ENCODE measurements around the gene AGAP1.

DNA sequence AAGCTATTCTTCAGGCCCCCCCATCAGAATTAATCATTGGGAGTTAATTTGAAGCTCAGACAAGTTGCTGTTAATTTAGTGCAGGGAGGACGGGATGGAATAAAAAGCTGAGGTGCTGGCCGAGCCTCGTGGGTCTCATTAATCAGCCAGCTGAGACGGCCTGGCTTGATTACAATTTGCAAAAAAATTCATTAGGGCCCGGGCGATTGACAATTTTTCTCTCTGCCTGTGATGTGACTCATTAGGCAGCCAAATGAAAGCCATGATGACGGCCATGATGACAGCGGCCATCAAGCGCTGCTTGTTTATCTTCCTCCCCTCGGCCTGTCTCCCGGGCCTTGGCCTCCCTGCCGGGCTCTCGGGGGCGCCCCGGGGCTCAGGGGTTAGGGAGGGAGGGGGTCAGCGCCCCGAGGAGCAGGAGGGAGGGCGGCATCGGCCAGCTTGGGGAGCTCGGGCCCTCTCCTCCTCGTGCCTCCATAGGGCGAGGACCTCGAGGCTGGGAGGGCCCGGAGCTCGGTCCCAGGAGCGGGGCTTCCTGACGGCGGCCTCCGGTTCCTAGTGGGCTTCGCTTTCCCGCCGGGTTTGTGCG is 669.1 kb downstream of the AGAP1 start:
- TF ChIP-seq, protein P1, sequence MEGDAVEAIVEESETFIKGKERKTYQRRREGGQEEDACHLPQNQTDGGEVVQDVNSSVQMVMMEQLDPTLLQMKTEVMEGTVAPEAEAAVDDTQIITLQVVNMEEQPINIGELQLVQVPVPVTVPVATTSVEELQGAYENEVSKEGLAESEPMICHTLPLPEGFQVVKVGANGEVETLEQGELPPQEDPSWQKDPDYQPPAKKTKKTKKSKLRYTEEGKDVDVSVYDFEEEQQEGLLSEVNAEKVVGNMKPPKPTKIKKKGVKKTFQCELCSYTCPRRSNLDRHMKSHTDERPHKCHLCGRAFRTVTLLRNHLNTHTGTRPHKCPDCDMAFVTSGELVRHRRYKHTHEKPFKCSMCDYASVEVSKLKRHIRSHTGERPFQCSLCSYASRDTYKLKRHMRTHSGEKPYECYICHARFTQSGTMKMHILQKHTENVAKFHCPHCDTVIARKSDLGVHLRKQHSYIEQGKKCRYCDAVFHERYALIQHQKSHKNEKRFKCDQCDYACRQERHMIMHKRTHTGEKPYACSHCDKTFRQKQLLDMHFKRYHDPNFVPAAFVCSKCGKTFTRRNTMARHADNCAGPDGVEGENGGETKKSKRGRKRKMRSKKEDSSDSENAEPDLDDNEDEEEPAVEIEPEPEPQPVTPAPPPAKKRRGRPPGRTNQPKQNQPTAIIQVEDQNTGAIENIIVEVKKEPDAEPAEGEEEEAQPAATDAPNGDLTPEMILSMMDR (IDR thresholded peaks at IDR 0.05), result no peak
- TF ChIP-seq POLR2AphosphoS5 (IDR thresholded peaks at IDR 0.05), result no peak
